ENCODE data around the gene VCL.

Gene VCL

GRCh38 chr10:74075906-74076305 is 78.0 kb downstream of the VCL start:
- no peak for DNase-seq (ENCODE audit: low read depth, low spot score)

DNA sequence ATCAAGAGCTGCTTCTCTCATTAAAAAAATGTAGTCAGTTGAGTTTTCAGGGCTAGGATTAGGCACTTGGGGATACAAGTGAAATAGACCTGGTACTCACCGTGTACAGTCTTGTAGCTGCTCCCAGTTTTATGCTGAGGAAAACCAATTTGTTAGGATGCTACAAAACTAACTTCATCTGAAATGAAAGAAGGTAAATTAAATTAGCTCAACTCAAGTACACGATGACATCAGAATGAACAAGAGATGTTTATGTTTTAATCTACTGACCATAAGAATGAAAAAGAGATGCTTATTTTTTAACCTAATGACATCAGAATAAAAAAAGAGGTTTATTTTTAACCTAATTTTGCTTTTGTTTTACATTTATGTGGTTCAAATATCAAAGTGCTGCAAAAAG is 79.0 kb downstream of the VCL start:
- DNase-seq (ENCODE audit: low read depth, low spot score): no peak

DNA sequence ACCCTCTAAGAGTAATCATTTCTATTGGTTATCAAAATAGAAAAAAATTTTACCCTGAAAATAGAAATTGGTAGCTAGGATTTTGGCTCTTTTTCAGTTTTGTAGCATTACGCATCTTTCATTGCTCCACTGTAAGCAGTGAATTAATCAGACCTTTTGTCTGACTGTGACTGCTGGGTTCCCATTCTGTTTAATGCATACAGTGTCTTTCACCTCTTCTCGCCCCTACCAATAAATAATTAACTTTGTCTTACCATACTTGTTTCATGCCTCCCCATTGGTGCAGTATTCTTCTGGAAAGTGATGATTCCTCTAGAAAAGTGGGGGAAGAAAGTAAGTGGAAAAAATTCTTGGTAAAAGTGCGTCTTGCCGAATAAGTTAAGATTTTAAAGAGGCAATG is 79.5 kb downstream of the VCL start:
- DNase-seq (ENCODE audit: low read depth, low spot score): no peak

DNA sequence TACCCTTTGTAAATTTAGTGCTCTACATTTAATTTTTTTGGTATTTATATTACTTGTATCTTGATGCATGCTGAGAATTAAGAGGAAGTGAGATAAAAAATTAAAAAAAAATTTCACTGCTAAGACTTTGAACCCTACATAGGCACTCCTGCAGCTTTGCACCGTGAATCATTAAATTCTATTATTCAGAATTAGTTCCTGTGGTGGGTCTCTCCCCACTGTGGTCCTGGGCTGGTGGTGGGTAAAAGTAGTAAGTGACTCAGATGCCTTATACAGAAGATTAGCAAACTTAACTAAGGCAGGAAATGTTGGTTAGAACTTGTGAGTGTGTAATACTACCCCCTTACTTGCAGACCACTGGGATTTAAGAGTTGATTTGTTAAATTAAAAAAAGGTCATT is 80.1 kb downstream of the VCL start:
- DNase-seq (ENCODE audit: low read depth, low spot score): no peak

GRCh38 chr10:74079028-74079935 is 81.4 kb downstream of the VCL start:
- DNase-seq (ENCODE audit: low read depth, low spot score): no peak

DNA sequence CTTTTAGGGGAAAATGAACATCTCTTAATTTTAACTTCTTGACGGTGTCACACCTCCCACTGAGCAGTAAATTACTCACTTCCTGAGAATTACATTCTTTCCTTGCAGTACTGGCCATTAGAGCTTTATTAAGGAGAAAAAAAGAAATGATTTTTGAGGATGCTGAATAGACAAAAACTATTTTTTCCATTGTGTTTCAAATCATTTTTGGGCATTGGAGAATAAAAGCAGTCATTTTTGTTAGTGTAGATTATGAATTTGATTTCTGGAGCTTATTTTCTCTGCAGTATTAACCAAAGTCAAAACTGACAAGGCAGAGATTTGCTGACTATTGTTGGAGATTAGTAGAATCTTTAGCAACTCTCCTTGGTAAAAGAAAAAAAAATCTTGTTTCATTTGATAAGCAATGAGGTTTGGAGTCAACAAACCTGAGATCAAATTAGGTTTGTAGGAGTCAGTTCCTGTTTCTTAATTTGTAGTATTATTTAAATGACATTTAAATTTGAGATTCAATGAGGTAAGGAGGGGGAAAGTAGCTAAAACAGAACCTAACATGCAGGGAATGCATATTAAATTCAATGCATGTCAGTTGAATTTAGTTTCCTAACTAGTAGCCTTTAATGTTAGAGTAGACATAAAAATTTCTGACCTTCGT is 82.1 kb downstream of the VCL start:
- DNase-seq (ENCODE audit: low read depth, low spot score): no peak

- no peak for DNase-seq (ENCODE audit: low read depth, low spot score)
Measured at GRCh38 chr10:74081192-74081803, 83.4 kb downstream of the VCL start.

DNA sequence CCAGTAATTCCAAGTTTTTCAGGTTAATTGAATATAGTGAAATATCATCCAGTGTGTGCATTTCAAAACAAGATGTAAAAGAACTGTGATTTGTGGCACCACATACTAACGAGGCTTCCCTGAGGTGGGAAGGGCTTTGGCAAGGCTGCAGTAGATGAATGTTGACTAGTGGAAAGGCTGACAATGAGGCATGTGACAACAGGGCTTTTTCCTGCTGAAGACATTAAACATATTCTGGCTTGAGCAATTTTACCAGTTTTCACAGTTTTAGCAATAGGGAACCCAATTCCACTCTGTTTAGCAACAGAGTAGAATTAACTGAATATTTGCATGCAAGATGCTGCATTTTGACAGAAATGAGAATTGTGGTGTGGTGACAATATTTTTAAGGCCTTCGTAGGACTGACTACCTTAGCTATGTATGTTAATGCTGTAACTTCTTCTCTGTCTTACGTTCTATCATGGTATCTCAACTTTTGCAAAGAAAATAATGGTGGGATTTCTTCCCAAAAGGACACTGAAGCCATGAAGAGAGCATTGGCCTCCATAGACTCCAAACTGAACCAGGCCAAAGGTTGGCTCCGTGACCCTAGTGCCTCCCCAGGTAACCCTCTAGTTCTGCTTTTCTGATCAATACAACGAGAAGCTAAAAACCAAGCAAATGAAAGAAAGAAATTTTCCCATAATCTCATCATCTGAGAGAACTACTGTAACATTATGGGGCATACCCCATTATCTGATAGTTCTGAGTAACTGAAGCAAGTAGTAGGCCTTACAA is 84.2 kb downstream of the VCL start:
- no peak for DNase-seq (ENCODE audit: low read depth, low spot score)

- no peak for DNase-seq (ENCODE audit: low read depth, low spot score)
Measured at GRCh38 chr10:74083304-74083703, 85.4 kb downstream of the VCL start.

GRCh38 chr10:74084955-74085354 is 87.0 kb downstream of the VCL start:
- no peak for DNase-seq (ENCODE audit: low read depth, low spot score)

DNA sequence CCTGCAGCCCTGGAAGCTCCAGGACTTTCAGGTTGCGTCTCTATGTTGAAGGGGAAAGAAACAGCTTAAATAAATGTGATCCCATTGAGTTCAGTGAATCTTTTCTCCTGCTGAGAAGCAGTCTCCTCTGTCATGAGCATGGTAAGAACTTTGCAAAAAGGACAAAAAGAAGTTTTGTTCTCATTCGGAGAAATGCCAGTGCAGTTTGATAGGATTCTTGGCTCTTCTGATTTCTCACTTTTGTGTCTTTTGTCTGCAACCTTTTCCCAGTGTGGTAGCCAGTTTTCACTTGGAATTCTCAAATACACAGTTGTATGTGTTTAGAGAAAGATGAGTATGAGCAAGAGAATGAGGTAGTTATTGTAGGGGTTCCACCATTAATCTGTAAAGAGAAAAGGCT is 88.4 kb downstream of the VCL start:
- no peak for DNase-seq (ENCODE audit: low read depth, low spot score)

DNA sequence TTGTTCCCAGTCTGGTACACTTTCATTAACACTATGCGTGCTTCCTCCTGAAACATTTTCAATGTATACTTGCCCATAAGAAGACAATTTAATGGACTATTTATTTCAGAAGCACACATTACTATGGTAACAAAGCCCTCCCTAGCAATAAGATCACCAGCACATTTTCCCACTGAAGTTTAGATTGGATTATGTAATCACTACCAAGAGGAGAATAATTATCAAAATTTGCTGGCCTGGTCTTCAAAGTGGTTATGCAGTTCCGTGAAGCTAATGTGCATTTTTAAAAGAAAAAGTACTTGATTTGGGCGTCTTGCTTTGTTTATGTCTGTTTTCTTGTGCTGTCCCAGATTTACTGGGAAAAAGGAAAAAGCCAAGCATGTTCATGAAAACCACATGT is 90.8 kb downstream of the VCL start:
- DNase-seq (ENCODE audit: low read depth, low spot score): no peak

GRCh38 chr10:74092372-74092771 is 94.5 kb downstream of the VCL start:
- no peak for DNase-seq (ENCODE audit: low read depth, low spot score)

DNA sequence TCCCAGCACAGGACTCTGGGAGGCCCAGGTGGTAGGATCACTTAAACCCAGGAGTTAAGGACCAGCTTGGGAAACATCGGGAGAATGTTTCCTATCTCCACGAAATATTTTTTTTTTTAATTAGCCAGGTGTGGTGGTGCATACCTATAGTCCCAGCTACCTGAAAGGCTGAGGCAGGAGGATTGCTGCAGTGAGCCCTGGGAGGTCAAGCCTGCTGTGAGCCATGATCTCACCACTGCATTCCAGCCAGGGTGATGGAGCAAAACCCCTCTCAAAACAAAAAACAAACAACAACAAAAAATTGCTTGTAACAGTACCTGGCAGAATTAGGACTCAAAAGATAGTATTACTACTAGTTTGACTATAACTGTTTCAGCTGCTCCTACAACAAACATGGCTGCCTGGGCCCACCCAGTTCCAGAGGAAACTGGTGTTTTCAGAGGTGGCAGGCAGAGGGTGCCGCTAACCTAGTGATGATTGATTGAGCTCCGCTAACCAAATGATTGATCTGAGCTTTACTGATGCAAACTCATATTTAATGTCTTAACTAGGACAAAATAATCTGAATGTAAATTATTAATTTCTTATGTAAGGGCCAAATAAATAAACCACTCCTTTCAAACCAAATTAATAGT is 95.7 kb downstream of the VCL start:
- DNase-seq (ENCODE audit: low read depth, low spot score): no peak

GRCh38 chr10:74094231-74094630 is 96.3 kb downstream of the VCL start:
- no peak for DNase-seq (ENCODE audit: low read depth, low spot score)

GRCh38 chr10:74096777-74097176 is 98.9 kb downstream of the VCL start:
- DNase-seq (ENCODE audit: low read depth, low spot score): no peak

GRCh38 chr10:74097776-74098175 is 99.9 kb downstream of the VCL start:
- no peak for DNase-seq (ENCODE audit: low read depth, low spot score)

GRCh38 chr10:74099420-74099819 is 101.5 kb downstream of the VCL start:
- DNase-seq (ENCODE audit: low read depth, low spot score): no peak

DNA sequence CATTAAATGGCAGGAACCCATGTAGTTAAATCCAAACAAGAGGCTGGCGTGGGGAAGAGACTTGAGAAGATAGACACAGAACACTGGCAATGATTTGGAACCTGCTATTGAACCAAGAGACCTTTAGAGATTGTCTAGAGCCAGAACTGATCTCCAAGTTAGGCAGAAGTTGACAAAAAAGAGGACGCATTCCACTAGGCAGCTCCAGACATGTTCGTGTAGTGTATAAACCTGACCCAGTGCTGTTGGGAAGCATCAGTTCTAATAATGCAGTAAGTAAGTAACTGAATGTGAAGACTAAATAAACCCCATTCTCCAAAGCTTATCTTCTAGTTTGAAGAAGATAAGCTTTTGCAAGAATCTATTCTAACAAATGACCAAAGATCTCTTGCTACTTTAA is 101.9 kb downstream of the VCL start:
- DNase-seq (ENCODE audit: low read depth, low spot score): no peak

DNA sequence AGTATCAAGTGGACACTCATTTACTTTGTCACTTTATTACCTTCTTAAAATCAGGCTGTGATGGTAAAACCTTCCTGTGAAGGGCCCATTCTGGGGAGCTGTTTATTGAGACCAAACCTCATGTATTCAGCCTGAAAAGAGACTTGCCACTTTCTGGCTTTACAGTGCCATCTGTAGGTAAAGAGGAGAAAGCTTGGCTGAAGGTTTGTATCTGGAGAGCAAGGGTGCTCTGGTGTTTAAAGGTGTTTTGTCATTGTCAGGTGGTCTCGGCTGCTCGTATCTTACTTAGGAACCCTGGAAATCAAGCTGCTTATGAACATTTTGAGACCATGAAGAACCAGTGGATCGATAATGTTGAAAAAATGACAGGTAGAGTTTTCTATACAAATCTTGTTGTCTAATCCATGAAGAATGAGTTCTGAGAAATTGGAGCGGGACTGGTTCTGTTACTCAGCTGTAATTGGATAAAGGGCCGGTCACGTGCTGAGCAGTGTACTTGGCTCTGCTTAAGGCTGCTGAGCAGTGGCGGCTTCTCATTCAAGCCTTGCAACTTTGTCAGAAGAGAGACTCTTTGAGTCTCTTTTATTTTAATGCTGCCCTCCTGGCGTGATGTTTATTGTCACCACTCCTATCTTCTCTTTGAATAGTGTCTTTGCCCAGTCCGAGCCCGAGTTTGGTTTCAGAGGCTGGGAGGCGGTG is 105.8 kb downstream of the VCL start:
- no peak for DNase-seq (ENCODE audit: low read depth, low spot score)

GRCh38 chr10:74104480-74104879 is 106.6 kb downstream of the VCL start:
- no peak for DNase-seq (ENCODE audit: low read depth, low spot score)

Measured in activated CD4-positive, CD25-positive, alpha-beta regulatory T cell treated with anti-CD3 and anti-CD28 coated beads, Interleukin-2, amount 50 U/mL, for 16 hours (primary cell).